HFF-Myc (cell line): ENCODE results near the gene TMEM86B.

Source experiments
- DNase-seq: peaks from one replicate; pipeline ENCODE4 v3.0.0-alpha.2; 2011; ENCODE audit warnings: low read depth; ENCODE audit errors: extremely low read depth
- H3K4me3 ChIP-seq: replicated peaks from 2 replicates; pipeline ENCODE4 v1.5.1; 2011; ENCODE audit warnings: low read depth, mild to moderate bottlenecking, control low read depth, low read length
- TF ChIP-seq, protein P1 (sequence below): IDR thresholded peaks from 2 replicates; pipeline ENCODE4 v1.5.1; 2012; ENCODE audit warnings: mild to moderate bottlenecking, low read depth, low read length, control low read depth; ENCODE audit errors: missing control alignments

Gene TMEM86B

GRCh38 chr19:55257461-55258420 is 29.2 kb upstream of the TMEM86B start:
- peak overlapping the region; percentile 87 for H3K4me3 ChIP-seq
- no peak for DNase-seq
- TF ChIP-seq, protein P1, sequence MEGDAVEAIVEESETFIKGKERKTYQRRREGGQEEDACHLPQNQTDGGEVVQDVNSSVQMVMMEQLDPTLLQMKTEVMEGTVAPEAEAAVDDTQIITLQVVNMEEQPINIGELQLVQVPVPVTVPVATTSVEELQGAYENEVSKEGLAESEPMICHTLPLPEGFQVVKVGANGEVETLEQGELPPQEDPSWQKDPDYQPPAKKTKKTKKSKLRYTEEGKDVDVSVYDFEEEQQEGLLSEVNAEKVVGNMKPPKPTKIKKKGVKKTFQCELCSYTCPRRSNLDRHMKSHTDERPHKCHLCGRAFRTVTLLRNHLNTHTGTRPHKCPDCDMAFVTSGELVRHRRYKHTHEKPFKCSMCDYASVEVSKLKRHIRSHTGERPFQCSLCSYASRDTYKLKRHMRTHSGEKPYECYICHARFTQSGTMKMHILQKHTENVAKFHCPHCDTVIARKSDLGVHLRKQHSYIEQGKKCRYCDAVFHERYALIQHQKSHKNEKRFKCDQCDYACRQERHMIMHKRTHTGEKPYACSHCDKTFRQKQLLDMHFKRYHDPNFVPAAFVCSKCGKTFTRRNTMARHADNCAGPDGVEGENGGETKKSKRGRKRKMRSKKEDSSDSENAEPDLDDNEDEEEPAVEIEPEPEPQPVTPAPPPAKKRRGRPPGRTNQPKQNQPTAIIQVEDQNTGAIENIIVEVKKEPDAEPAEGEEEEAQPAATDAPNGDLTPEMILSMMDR, result no peak

GRCh38 chr19:55256562-55257460 is 28.2 kb upstream of the TMEM86B start:
- TF ChIP-seq, protein P1, result no peak
- DNase-seq, result no peak
- peak overlapping the region; percentile 87 for H3K4me3 ChIP-seq

- TF ChIP-seq, protein P1, result no peak
- peak overlapping the region; percentile 87 for H3K4me3 ChIP-seq
- DNase-seq, result no peak
Observed at GRCh38 chr19:55255618-55256423, 27.3 kb upstream of the TMEM86B start.

DNA sequence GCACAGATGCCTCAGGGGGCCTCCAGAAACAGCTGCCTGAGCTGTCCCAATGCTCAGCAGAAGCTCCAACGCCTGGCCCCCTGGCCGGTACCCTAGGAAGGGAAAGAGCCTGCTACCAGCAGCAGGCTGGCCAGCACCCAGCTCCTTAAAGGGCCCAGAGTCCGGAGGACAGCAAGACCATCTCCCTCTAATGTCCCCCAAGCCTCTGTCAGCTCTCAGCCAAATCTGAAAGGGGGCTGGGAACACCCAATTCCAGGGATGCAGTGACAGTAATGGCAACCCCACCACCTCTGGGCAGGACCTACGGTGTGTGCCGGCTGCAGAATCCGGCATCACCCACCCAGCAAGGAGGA is 26.0 kb upstream of the TMEM86B start:
- TF ChIP-seq, protein P1, result no peak
- no peak for DNase-seq
- no peak overlapping the region; the same call in 1 of the 2 replicates for H3K4me3 ChIP-seq

DNA sequence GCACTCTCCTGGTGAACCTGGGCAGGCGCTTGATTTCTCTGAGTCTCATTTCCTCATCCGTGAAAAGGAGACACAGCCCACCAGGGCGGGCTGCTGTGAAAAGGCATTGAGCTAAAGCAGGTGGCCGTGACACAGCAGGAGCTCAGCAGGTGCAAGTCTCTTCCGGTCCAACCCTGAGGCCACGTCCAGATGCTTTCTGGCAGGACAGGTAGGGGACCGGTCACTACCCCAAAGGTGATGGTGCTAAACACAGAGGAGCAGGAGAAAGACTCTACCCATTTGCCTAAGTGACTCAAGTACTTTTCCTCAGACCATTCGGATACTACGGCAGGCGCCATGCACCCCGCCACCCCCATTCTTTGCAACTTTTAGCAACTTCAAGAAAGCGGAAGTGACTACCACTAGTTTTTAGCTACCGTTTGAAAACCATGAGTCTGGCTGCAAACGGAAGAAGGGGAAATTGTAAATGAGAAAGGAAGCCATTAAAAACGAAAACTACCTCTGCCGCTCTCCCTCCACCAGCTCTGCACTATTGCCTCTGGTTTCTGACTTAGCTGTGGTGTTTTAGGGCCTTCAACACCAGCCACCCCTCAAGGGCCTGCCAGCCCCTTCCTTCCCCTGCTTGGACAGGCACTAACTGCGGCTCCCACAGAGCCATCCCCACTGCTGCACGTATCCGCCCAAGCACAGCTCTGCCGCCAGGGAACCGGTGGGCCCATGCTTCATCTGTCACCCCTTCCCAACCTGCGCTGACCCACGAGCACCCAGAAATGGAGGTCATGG is 25.5 kb upstream of the TMEM86B start:
- TF ChIP-seq, protein P1, result no peak
- no peak for DNase-seq
- H3K4me3 ChIP-seq, result no peak overlapping the region
